HUES48 (cell line): Measurements from ENCODE around the gene TAP1.

ENCODE experiments used
- H3K27ac ChIP-seq: one replicate; pipeline ENCODE4 v1.7.0; 2013; ENCODE audit warnings: low read depth, low read length, inconsistent platforms
- H3K27me3 ChIP-seq: 2 replicates; pipeline ENCODE4 v1.6.1; 2013; ENCODE audit warnings: mild to moderate bottlenecking, low read length; ENCODE audit not compliant: control insufficient read depth, insufficient read depth
- H3K36me3 ChIP-seq: 2 replicates; pipeline ENCODE4 v1.6.1; 2013; ENCODE audit warnings: low read length; ENCODE audit not compliant: control insufficient read depth, insufficient read depth
- H3K4me1 ChIP-seq: 2 replicates; pipeline ENCODE4 v1.6.1; 2013; ENCODE audit warnings: mild to moderate bottlenecking, low read length; ENCODE audit not compliant: control insufficient read depth, insufficient read depth
- H3K4me3 ChIP-seq: 2 replicates; pipeline ENCODE4 v1.5.1; 2013; ENCODE audit warnings: mild to moderate bottlenecking, low read depth, low read length
- H3K9ac ChIP-seq: 2 replicates; pipeline ENCODE4 v1.6.1; 2013; ENCODE audit warnings: mild to moderate bottlenecking, low read depth, low read length, moderate library complexity
- H3K9me3 ChIP-seq: 2 replicates; pipeline ENCODE4 v1.6.1; 2013; ENCODE audit warnings: low read length; ENCODE audit not compliant: control insufficient read depth, insufficient read depth

TAP1 gene

GRCh38 chr6:32796848-32797776 is 56.4 kb downstream of the TAP1 start:
- Histone ChIP-seq H3K9me3 (peaks cover 6% of the 10 kb centered on the region; the same call in 1 of the 2 replicates), H3K4me3 (peak overlapping the region; percentile 61), H3K27me3 (no peaks in the 10 kb centered on the region), H3K9ac (peak overlapping the region; percentile 49; the same call in 1 of the 2 replicates), H3K36me3 (no peaks in the 10 kb centered on the region), H3K27ac (no peak overlapping the region), H3K4me1 (peaks cover 8% of the 10 kb centered on the region)
